HG03196 (cell line): Measurements from ENCODE around the gene RAPGEF6.
A peak's percentile ranks its signal among the peaks of the same experiment; 100 is the strongest.

Source experiments
- ATAC-seq: cut with Tn5 transposase; IDR thresholded peaks from one replicate; pipeline ENCODE4 v1.9.1; 2021; ENCODE audit not compliant: unreplicated experiment

Gene RAPGEF6

DNA sequence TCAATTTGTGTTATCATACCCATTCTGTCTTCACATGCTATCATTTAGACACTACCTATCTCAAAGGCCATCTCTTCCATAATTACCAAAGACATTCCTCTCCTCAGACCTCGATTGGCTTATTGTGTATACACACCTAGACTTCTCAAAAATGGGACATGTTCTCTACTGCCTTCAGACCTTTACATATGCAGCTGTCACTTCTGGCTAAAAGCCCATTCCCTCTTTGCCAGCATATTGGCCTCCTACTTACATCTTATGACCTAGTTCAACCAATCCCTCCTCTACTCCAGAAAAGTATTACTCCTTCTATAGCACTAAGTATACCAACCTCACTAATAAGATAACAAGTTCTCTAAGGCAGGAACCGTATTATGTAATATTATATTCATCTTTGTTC, 84.4 kb downstream of the RAPGEF6 start:
- no peak for ATAC-seq

DNA sequence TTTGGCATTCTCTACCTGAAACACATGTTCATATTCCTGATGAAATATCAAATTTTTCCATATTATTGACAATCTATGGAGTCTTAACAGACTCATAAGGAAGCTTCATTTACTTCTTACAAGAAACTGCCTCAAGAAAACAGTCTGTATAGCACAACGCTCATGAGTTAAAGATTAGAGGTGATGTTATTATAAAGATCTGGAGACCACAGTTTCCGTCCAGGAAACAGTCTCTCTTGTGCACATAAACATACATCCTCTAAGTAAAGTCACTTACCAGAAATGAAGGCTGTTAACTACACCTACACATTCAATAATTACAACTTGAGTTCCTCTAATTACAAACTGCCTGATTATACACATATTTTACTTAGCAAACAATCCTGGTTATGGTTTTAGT, 86.9 kb downstream of the RAPGEF6 start:
- no peak for ATAC-seq

DNA sequence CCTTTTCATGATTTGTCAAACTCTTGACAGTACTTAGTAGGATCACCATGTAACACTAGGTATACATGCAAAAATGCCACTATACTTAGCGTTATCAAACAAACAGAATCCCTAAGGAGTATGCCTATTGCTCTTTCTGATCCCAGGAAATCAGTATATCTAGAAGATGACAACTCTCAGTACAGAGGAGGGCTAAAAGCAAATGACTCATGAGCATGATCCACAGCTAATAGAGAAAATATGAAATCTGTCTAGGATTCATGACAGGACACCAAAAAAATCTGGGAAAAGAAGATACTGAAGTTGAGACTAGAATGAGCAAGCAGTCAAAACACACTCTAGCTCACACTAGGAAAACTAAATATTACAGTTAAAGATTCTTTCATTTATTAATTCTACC, 89.2 kb downstream of the RAPGEF6 start:
- ATAC-seq = no peak

DNA sequence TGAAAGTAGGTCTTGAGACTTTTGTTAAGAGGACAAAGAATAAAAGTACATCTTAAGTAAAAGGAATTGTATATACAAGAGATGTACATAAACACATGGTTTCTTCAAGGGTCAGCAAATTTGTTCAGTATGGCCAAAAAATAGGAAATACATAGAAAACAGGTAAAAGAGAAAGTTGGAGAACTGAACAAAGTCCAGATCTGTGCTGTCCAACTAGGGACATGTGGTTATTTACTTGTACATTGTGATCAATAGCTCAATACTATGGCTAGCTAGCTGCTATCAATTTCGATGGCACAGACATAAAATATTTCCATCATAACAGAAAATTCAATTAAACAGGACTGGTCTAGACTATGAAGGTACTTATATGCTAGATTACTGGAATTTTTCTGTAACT, 92.3 kb downstream of the RAPGEF6 start:
- ATAC-seq = no peak

DNA sequence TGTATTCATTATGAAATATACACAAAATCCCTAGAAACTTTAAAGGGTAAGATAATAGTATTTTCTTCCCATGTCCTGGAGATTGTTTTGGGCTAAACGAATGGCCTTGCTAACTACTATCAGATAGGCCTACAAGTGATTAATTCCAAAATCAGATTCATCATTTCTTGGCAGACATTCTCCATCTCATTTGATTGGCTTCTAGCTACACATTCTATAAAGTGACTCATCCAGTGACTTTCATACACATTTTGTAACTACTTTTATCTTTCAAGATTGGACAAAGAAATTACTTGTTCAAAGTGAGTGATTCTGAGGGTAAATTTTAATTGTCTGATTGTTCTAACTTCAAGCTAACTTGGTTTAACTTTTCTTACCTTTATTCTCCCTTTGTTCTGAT, 93.3 kb downstream of the RAPGEF6 start:
- ATAC-seq = no peak

DNA sequence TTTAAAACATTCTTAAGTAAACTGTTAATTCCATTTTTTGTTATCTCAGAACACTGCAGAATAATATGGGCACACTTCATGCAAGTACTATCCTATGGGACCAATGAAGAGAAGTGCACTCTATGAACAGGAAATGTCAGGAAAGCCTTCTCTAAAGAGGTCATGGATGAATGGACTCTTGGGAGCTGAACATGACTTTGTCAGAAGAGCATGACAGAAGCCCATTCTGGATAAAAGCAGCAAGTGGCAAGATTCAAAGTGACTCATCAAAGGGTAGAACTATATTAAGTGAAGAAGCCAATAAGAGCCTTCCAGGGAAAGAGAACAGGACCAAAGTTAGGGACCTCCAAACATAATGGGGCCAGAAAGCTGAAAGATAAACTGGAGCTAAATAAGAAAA, 94.0 kb downstream of the RAPGEF6 start:
- ATAC-seq = no peak

DNA sequence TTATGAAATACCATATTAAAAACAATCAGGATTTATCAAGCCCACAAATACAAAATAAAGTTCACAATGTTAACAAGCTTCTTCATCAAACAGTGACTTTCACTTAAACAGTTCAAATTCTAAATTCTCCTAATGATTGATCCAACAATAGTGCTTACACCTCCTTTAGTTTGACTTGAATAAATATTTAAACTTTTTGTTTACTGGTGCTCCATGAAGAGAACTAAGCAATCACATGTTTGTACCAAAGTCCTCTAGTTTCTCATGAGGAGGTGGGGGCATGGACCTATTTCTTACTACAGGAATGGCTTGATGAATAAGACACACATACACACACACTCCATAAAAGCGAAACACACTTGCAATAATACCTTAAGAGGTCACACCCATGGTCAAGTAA, 95.8 kb downstream of the RAPGEF6 start:
- ATAC-seq = no peak

DNA sequence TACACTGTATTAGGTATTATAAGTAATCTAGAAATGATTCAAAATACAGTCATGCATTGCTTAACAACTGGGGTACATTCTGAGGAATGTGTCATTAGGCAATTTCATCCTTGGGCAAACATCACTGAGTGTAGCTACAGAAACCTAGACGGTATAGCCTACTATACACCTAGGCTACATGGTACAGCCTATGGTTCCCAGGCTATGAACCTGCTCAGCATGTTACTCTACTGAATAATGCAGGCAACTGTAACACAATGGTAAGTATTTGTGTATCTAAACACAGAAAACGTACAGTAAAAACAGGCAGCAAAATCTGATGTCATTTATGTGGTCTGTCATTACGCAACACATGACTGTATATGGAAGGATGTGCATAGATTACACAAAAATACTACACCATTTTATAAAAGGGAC, 96.8 kb downstream of the RAPGEF6 start:
- no peak for ATAC-seq

DNA sequence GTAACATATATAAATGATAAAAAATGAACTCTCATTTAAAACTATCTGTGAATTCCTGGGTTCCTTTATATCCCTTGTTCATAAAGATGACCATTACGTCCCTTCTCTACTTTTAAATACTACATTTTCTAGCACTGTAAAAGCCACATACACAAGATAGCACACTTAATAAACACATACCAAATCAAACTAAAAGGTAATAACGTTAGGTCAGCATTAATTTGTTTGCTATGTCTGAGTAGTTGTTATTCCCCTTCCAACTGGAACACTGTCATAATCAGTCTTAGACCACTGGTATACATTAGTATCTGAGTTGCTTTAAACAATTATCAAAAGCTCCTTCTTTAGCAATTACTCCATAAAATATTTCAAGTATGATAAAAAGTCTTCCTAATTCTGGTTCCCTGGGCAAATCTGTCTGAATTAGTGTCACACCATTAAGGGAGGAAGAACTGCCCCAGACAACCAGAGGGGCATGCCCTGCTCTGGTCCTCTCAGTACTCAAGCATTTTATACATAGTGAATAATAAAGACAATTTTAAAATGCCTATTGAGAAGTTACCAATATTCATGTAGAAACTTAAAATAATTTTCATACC, 98.1 kb downstream of the RAPGEF6 start:
- peak; percentile 10 for ATAC-seq

DNA sequence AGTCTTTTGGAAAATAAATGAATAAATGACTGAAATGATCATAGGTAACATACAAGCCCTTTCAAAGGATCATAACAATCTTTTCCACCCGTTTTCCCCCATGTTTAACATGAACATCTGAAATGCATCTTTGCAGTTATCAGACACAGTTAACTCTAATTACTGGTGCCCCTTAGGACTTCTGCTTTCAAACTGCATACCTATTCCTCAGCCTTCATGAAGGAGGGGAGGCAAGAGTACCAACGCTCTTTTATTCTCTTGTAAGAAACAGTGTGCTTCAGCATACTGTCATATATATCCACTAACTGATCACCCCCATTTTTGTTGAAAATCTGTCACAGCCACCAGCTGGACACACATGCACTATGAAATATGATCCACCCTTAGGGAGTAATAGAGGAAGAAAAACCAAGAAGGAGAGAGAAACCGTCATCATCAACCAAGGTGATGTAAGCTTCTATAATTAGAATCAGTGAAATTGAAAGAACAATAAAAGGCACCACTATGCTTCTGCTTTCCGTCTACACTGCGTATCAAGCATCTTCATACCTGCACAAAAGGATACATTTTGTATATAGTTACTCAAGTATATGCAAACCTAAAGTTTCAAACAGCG, 98.7 kb downstream of the RAPGEF6 start:
- peak; percentile 89 for ATAC-seq

DNA sequence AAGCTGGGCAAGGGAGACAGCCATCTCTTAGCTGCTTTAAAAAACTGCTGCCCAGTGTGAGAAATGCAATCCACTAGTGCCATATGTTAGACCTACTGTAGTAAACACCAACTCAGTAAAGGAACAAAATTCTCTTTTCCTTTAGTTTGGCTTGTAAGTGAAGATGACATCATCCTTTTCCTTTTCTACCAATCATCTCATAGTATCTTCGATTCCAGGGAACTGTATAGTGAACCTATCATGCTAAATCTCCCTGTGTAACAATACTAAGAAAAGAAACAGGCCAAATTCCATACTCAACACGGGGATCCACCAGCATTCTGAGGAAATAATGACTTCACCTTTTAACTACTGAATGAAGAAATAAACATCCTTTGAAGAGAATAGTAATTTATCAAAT, 100.1 kb downstream of the RAPGEF6 start:
- no peak for ATAC-seq

DNA sequence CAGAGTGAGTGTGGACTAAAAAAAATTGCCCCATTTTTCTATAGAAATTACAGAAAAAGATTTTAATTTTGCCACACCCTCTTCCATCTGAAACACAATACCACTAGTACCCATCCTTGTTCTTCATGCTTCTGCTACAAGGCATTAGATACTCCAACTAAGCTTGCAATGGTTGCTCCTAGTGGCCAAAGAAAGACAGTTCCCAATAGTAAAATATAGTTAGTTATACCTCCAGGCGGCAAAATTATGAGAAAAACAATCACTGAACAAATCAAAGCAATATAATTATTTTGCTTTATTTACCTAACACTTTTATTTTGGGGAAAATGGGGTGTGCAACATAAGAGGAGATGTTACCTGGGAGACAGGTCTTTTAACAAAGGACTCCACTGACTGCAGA, 101.2 kb downstream of the RAPGEF6 start:
- ATAC-seq = no peak

DNA sequence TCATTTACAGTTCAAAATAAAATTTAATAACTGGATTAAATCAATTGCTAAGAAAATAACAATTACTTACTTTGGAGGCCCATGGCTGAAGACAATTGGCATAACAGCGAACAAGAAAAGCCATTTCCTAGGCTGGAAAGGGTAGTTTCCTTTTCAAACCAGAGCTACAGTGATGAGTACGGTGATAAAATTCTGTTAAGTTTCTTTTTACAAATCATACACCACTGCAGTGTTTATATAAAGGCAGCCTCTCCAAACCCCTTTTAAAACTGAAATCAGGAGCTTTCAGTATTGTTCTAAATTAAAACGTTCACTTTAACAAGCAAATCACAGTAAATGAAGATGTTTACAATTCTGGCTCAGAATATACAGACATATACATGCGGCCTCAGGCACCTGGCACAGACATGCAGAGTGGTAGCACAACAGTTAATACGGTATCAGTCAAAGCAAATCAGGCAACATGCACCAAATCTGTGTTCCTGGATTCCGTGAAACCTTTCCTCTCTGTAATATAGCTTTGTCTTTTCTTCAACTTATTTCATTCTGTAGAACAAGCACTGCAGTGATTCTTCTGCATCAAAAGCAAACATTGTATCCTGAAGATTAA, 102.9 kb downstream of the RAPGEF6 start:
- no peak for ATAC-seq

DNA sequence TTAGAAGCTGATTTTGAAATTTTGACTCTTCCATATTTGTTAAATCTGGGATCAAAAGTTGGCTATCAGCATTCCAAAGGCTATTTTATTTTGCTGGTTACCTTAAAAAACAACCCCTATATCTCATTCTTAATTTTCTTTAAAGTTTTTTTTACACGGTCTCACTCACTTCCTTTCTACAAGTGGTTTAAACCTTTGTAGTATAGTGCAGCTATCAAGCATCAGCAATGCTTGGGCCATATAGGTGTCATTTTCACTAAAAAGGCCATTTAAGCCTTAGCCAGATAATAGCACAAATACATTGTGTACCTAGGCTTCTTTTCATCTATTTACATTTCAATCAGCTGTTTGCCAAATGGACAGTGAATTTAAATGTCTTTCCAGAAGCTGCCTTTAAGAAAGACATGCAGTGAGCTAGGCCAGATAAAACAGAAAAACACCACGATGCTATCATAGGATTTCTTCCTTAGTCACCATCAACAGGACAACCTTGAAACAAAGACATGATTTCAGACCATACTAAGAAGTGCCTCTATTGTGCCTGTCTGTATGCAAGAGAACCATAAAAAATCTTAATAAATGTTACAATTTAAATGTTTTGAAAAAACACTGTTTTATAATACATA, 104.2 kb downstream of the RAPGEF6 start:
- no peak for ATAC-seq

DNA sequence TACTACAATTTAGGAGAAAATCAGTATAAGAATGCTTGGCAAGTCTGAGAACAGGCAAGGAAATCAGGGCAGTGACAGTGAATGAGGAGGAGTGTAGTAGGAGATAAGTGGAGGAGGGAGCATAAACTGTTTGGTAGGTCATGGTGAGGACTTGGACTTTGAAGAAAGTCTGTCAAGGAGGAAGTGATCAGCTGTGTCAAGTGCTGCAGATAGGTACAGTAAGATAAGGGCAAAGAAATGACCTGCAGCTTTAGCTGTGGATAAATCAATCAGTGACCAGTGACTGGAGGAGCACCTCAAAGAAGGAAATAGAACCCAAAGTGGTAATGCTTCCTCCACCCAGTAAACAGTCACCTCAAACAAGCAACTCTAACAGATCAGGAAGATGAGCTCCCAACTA, 106.3 kb downstream of the RAPGEF6 start:
- no peak for ATAC-seq

DNA sequence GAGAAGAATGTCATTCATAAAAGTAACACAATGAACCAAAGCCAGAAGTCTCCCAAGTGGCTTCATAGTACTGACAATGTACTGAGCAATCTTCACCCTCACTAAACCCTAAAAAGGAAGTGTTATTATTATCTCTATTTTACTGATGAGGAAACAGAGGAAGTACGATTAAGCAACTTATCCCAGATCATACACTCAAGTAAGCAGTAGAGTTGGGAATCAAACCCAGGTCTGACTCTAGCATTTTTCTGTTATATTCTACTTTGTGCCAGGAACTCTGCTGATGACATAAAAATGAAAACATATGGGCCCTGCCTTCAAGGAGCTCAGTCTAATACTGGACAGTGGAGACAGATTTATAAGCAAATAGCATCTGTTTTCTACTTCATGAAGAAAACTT, 109.2 kb downstream of the RAPGEF6 start:
- ATAC-seq = no peak

DNA sequence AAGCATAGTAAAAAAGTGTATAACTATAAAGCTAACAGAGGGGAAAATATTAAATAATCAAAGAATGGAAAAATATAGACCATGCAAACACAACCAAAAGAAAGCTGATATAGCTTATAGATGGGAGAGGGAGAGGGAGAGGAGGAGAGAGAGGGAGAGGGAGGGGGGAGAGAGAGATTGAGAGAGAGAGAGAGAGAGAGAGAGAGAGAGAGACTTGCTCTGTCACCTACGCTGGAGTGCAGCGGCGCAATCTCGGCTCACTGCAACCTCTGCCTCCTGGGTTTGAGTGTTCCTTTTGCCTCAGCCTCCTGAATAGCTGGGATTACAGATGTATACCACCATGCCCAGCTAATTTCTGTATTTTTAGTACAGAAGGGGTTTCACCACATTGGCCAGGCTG, 110.6 kb downstream of the RAPGEF6 start:
- no peak for ATAC-seq

DNA sequence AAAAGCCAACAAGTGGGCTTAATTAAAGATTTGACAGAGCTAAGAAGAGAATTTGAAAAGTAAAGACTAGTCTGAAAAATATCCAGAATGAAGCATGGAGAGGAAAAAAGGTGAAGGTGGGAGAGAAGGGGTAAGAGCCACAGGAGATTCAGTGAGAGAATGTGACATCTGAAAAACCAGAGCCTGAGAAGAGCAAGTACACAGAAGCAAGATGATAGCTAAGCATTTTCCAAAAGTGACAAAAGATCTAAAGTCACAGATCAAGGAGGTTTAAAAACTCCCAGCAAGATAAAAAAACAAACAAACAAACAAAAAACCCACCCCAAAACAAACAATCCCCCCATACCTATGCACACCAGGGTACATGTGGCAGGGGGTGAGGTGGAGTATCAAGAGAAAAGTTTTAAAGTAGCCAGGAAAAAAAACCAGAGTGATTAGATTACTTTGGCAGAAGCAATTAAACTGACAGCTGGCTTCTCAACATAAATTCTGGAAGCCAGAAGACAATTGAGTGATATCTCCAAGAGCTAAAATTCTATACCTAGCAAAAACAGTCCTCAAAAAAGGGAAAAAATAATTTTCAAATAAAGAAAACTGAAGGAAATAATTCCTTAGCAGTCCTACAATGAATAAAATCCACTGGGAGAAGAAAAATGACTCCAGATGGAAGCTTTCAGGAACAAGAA, 111.4 kb downstream of the RAPGEF6 start:
- ATAC-seq = no peak

DNA sequence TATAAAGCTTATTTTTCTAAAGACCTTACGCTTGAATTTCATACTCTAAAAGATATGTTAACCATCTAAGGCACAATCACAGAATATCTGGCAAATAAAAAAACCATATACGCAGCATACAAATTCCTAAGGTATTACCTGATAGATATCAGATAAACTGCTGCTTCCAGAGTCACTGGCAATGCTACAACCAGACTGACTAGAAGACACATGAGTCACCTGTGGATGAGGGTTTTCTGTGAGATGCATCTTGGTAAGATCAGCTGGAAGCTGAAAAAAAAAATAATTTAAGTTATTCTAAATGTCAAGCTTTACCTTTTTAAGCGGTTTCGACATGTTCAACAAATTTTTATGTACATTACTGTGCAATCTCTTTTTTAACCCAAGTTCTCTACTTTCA, 113.8 kb downstream of the RAPGEF6 start:
- no peak for ATAC-seq

DNA sequence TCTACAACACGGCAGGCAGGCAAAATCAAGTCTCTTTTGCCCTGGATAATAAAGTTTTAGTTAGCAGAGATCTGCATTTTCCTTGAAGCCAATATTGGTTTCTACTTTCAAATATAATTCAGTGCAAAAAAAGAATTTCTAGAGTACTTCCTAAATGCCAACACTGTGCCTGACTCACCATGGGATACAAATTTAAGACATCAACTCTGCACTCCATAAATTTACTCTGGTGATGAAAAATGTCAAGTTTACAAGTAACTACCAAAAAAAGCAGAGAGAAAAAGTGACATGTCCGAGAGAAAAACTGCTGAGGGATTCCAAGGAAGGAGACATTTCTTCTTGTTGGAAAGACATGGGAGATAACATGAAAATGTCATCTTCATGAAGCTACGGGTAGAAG, 119.7 kb downstream of the RAPGEF6 start:
- ATAC-seq = no peak

DNA sequence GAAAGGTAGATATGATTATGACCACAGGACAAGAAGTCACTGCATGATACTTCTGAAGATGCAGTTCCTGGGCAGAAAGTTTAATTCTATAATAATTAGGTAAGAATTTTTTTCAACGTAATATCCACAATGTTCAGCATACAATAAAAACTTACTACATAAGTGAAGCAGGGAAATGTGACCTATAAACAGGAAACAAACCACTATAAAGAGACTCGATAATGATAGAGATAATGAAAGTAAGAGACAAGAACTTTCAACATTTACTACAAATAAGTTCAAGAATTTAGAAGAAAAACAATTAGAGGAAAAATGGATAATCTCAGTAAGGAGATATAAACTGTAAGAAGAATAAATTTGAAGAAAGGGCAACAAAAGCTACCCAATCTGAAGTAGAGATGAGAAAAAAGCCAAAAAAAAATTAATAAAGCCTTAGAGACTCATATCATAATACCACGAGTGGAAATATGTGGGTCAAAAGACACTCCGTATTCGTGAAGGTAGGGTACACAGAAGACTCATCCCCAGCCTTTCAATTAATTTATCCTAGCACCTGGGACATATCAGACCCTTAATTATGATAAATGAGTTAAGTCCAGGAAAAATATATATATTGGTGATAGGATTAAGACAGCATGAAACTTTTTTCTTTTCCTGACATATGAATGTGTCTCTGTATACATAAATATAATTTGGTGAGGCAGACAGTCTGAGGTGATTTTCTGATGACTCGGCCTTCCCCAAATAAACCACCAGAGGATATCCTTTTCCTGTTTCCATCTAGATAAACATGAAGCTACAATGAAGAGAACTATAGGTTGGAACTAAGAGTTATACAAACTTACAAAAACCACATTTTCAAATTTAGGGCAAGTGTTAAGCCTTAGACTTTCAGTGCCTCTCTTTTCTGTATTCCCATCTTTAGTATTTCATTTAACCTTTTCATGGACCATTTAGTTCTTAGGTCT, 120.4 kb downstream of the RAPGEF6 start:
- ATAC-seq = peak; percentile 47
